Mucosa of rectum (tissue), 2 donors: ENCODE results near the gene ASF1A.

Experiments used
- H3K27ac ChIP-seq, 2 donors: one replicate each; pipeline ENCODE4 v1.7.0; 2013; ENCODE audit warnings: inconsistent platforms in 2 of 2, low read depth in 2 of 2, low read length in 2 of 2
- H3K27me3 ChIP-seq, 2 donors: one replicate each; pipeline ENCODE4 v1.7.0; 2013; ENCODE audit warnings: low read length in 2 of 2; ENCODE audit not compliant: control insufficient read depth in 2 of 2, insufficient read depth in 2 of 2
- H3K36me3 ChIP-seq, 2 donors: one replicate each; pipeline ENCODE4 v1.7.0; 2013; ENCODE audit warnings: low read length in 2 of 2; ENCODE audit not compliant: control insufficient read depth in 2 of 2, insufficient read depth in 2 of 2
- H3K4me1 ChIP-seq, 2 donors: one replicate each; pipeline ENCODE4 v1.7.0; 2013; ENCODE audit warnings: low read length in 2 of 2, mild to moderate bottlenecking in 1 of 2; ENCODE audit not compliant: control insufficient read depth in 2 of 2, insufficient read depth in 2 of 2
- H3K4me3 ChIP-seq, 2 donors: one replicate each; pipeline ENCODE4 v1.7.0; 2013; ENCODE audit warnings: low read length in 2 of 2
- H3K9ac ChIP-seq, 2 donors: one replicate each; pipeline ENCODE4 v1.7.0; 2013; ENCODE audit warnings: low read length in 2 of 2, low read depth in 1 of 2, mild to moderate bottlenecking in 1 of 2
- H3K9me3 ChIP-seq, 2 donors: one replicate each; pipeline ENCODE4 v1.7.0; 2013; ENCODE audit warnings: low read length in 2 of 2; ENCODE audit not compliant: control insufficient read depth in 2 of 2
- donor health status: healthy.
- donor health status: Normal muscosa, but diverticular disease.

The ASF1A gene

DNA sequence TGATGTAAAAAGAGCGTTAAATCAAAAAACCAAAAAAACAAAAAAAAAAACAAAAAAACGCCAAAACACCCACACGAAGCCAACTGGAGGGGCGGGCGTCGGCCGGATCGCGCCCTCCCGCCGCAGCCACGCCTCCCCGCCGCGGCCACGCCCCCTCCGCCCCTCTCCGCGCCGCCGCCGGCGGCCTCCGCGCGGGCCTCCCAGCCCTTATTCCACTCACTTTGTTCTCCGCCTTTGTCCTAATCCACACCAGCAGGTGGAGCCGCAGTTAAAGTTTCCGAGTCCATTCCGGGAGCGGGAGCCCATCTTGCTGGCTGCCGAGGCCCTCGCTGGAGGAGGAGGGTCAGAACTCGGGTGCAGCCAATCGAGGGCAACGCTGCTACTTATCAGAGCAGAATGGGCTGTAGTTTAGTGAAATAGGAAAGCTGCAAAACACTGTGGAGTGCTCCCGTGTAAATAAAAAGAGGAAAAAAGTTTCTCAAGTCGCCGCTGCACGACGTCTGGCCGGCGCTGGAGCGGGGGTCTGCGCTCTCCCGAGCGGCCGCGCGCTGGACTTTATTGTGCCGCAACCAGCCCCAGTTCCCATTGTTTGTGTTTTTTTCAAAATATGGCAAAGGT lies at the start of gene ASF1A:
Gene ASF1A, plus strand, starts transcription at position 346 of the 618 bp plus-strand sequence. Its CDS starts 262 bp downstream, at position 608.
- H3K9me3 ChIP-seq: no peaks in the 10 kb centered on the region
- H3K4me1 ChIP-seq: peaks cover 10% of the 10 kb centered on the region in 2 donors
- peak within 1 kb of the TSS; percentile 92 to 96 for H3K27ac ChIP-seq
- no peaks in the 10 kb centered on the region for H3K27me3 ChIP-seq
- H3K36me3 ChIP-seq: no peaks in the 10 kb centered on the region
- H3K9ac ChIP-seq: peak within 1 kb of the TSS; percentile 83 to 91
- peak within 1 kb of the TSS; percentile 86 to 97 for H3K4me3 ChIP-seq

DNA sequence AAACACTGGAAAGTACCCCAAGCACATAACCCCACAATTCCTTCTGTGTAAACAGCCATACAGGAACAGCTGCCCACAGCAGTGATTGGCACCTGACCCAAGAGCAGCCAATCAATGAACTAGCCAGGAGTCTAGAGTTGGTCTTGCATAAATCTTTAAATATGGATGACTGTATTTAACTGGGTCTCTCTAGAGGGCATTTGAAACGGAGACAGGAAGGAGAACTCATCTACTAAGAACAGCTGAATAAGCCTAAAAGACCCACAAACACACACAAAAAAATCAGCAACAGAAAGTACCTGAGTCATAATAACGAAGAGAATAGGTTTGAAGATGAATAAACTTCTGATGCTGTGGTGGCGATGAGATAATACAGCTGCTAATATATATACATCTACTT lies 49.0 kb upstream of the ASF1A start:
- H3K4me3 ChIP-seq: no peak overlapping the region
- no peaks in the 10 kb centered on the region for H3K9me3 ChIP-seq
- H3K4me1 ChIP-seq: no peaks in the 10 kb centered on the region
- H3K36me3 ChIP-seq: no peaks in the 10 kb centered on the region
- no peak overlapping the region for H3K27ac ChIP-seq
- no peak overlapping the region for H3K9ac ChIP-seq
- no peaks in the 10 kb centered on the region for H3K27me3 ChIP-seq

- Histone ChIP-seq H3K27me3 (no peaks in the 10 kb centered on the region), H3K4me3 (no peak overlapping the region), H3K36me3 (no peaks in the 10 kb centered on the region), H3K4me1 (no peaks in the 10 kb centered on the region), H3K9me3 (no peaks in the 10 kb centered on the region), H3K27ac (no peak overlapping the region), H3K9ac (no peak overlapping the region)
Measured at GRCh38 chr6:118853408-118853807, 40.5 kb upstream of the ASF1A start.

GRCh38 chr6:118856301-118856700 lies 37.7 kb upstream of the ASF1A start:
- H3K9me3 ChIP-seq: no peaks in the 10 kb centered on the region
- no peaks in the 10 kb centered on the region for H3K36me3 ChIP-seq
- no peak overlapping the region for H3K9ac ChIP-seq
- no peak overlapping the region for H3K4me3 ChIP-seq
- H3K27ac ChIP-seq: no peak overlapping the region
- H3K27me3 ChIP-seq: no peaks in the 10 kb centered on the region
- no peaks in the 10 kb centered on the region for H3K4me1 ChIP-seq

- no peaks in the 10 kb centered on the region for H3K27me3 ChIP-seq
- H3K36me3 ChIP-seq: no peaks in the 10 kb centered on the region
- H3K4me1 ChIP-seq: peaks cover 0 to 1% of the 10 kb centered on the region in 2 donors
- no peak overlapping the region for H3K27ac ChIP-seq
- H3K9me3 ChIP-seq: no peaks in the 10 kb centered on the region
- H3K4me3 ChIP-seq: no peak overlapping the region
- H3K9ac ChIP-seq: no peak overlapping the region
Measured at GRCh38 chr6:118859517-118860064, 34.4 kb upstream of the ASF1A start.

DNA sequence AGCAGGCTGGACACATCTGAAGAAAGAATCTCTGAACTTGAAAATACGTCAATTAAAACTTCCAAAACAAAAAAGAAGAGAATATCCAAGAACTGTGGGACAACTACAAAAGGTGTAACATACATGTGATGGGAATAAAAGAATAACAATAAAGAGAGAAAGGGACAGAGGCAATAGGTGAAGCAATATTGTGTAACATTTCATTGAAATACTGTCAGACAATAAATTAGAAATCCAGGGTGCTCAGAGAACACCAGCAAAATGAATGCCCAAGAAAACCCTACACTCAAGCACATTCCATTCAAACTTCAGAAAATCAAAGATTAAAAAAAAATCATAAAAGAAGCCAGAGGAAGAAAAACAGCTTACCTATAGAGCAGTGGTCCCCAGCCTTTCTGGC lies 33.6 kb upstream of the ASF1A start:
- no peaks in the 10 kb centered on the region for H3K27me3 ChIP-seq
- no peak overlapping the region for H3K27ac ChIP-seq
- no peaks in the 10 kb centered on the region for H3K36me3 ChIP-seq
- H3K9me3 ChIP-seq: no peaks in the 10 kb centered on the region
- no peak overlapping the region for H3K4me3 ChIP-seq
- no peak overlapping the region for H3K9ac ChIP-seq
- H3K4me1 ChIP-seq: peaks cover 0 to 3% of the 10 kb centered on the region in 2 donors

- H3K27me3 ChIP-seq: no peaks in the 10 kb centered on the region
- H3K4me3 ChIP-seq: no peak overlapping the region
- H3K36me3 ChIP-seq: no peaks in the 10 kb centered on the region
- H3K9ac ChIP-seq: no peak overlapping the region
- no peaks in the 10 kb centered on the region for H3K9me3 ChIP-seq
- no peak overlapping the region for H3K27ac ChIP-seq
- peaks cover 0 to 3% of the 10 kb centered on the region in 2 donors for H3K4me1 ChIP-seq
Measured at GRCh38 chr6:118860880-118861279, 33.1 kb upstream of the ASF1A start.

GRCh38 chr6:118862443-118862842 lies 31.5 kb upstream of the ASF1A start:
- peaks cover 0 to 3% of the 10 kb centered on the region in 2 donors for H3K4me1 ChIP-seq
- no peak overlapping the region for H3K4me3 ChIP-seq
- H3K9me3 ChIP-seq: no peaks in the 10 kb centered on the region
- no peaks in the 10 kb centered on the region for H3K27me3 ChIP-seq
- H3K9ac ChIP-seq: no peak overlapping the region
- no peak overlapping the region for H3K27ac ChIP-seq
- H3K36me3 ChIP-seq: no peaks in the 10 kb centered on the region

DNA sequence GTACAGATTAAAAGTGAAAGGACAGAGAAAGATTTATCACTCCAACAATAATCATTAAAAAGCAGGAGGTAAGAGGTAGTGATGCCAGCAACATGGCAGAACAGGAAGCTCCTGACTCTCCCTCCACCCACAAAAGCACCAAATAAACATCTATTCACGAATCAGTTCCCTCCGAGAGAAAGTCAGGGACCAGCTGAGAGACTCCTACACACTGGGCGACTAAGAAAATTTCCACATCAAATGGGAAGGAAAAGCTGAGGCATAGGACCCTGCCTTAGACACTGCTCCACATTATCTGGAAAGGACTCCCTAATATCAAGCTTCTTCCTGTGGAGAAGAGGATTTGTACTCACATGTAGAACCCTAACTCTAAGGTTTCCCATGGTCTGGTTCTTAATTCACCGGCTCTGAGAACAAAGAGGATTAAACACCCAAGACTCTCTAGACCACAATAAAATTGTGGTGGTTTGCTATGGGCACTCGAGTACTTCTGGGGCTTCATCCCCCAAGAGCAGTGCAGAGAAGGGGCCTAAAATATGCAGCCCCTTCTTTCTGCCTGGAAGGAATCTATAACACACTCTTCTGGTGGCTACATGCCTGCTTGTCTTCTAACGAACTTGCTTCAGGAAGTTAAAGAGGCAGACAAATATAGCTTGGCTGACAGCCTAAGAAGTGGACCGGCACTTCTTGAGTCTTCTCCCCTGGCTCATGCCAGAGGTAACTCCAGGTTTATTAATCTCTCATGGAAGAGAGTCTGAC lies 29.4 kb upstream of the ASF1A start:
- no peaks in the 10 kb centered on the region for H3K36me3 ChIP-seq
- H3K4me1 ChIP-seq: peaks cover 0 to 3% of the 10 kb centered on the region in 2 donors
- H3K9ac ChIP-seq: no peak overlapping the region
- no peak overlapping the region for H3K4me3 ChIP-seq
- H3K9me3 ChIP-seq: no peaks in the 10 kb centered on the region
- no peak overlapping the region for H3K27ac ChIP-seq
- H3K27me3 ChIP-seq: no peaks in the 10 kb centered on the region

- no peaks in the 10 kb centered on the region for H3K9me3 ChIP-seq
- H3K27me3 ChIP-seq: no peaks in the 10 kb centered on the region
- no peak overlapping the region for H3K4me3 ChIP-seq
- H3K27ac ChIP-seq: no peak overlapping the region
- no peaks in the 10 kb centered on the region for H3K36me3 ChIP-seq
- peaks cover 0 to 3% of the 10 kb centered on the region in 2 donors for H3K4me1 ChIP-seq
- no peak overlapping the region for H3K9ac ChIP-seq
Measured at GRCh38 chr6:118865100-118865391, 28.9 kb upstream of the ASF1A start.
